Brain microvascular endothelial cell (primary cell): Measurements from ENCODE around the gene PER2.

Experiments used
- DNase-seq: peaks from one replicate; pipeline ENCODE4 v3.0.0-alpha.2; 2020
- H3K27ac ChIP-seq: fragments of 250-450 bp; sonication (Bioruptor Pico); 2 replicates; pipeline ENCODE4 v1.5.1; 2020; ENCODE audit warnings: mild to moderate bottlenecking, moderate library complexity
- H3K27me3 ChIP-seq: fragments of 250-450 bp; sonication (Bioruptor Pico); replicated peaks from 2 replicates; pipeline ENCODE4 v1.5.1; 2020; ENCODE audit warnings: mild to moderate bottlenecking
- H3K36me3 ChIP-seq: fragments of 250-450 bp; sonication (Bioruptor Pico); replicated peaks from 2 replicates; pipeline ENCODE4 v1.5.1; 2020; ENCODE audit warnings: mild to moderate bottlenecking
- H3K4me3 ChIP-seq: 2 replicates; pipeline ENCODE4 v1.5.1; 2011; ENCODE audit warnings: low read depth, mild to moderate bottlenecking, control low read depth, low read length, moderate library complexity
- CTCF ChIP-seq: IDR thresholded peaks from 2 replicates; pipeline ENCODE4 v1.5.1; 2011; ENCODE audit warnings: low read depth, mild to moderate bottlenecking, moderate library complexity, low read length, control low read depth, inconsistent platforms; ENCODE audit errors: missing control alignments
- in situ Hi-C: cut with HindIII; loops from 2 replicates; pipeline ENCODE4 v1.10.0; 2017; ENCODE audit warnings: low sequenced_read_pairs, low pct_ligation_motif_present

The PER2 gene

GRCh38 chr2:238237431-238238135 lies 50.8 kb downstream of the PER2 start:
- Histone ChIP-seq H3K36me3 (no peaks in the 10 kb centered on the region), H3K27me3 (peaks cover 4% of the 10 kb centered on the region), H3K4me3 (no peak overlapping the region), H3K27ac (no peak overlapping the region)
- in situ Hi-C loops, result no loop called here
- no peak for TF ChIP-seq CTCF
- DNase-seq, result no peak

GRCh38 chr2:238236571-238236970 lies 51.8 kb downstream of the PER2 start:
- Histone ChIP-seq H3K36me3 (no peaks in the 10 kb centered on the region), H3K27ac (no peak overlapping the region), H3K27me3 (peaks cover 4% of the 10 kb centered on the region), H3K4me3 (no peak overlapping the region)
- DNase-seq, result no peak
- in situ Hi-C loops, result no loop called here
- TF ChIP-seq CTCF, result no peak

- no peak for DNase-seq
- Histone ChIP-seq H3K27ac (no peak overlapping the region), H3K36me3 (no peaks in the 10 kb centered on the region), H3K27me3 (peaks cover 9% of the 10 kb centered on the region), H3K4me3 (no peak overlapping the region)
- no peak for TF ChIP-seq CTCF
- in situ Hi-C loops, result no loop called here
These were observed 52.6 kb downstream of the PER2 start for GRCh38 chr2:238235856-238236255.

GRCh38 chr2:238235331-238235732 lies 53.1 kb downstream of the PER2 start:
- H3K36me3 ChIP-seq, result no peaks in the 10 kb centered on the region
- no peak for TF ChIP-seq CTCF
- in situ Hi-C loops, result no loop called here
- no peak overlapping the region for H3K27ac ChIP-seq
- no peak for DNase-seq
- H3K4me3 ChIP-seq, result no peak overlapping the region
- H3K27me3 ChIP-seq, result peaks cover 9% of the 10 kb centered on the region

- Histone ChIP-seq H3K4me3 (no peak overlapping the region), H3K27ac (no peak overlapping the region), H3K27me3 (peaks cover 5% of the 10 kb centered on the region), H3K36me3 (no peaks in the 10 kb centered on the region)
- no peak for DNase-seq
- in situ Hi-C loops, result no loop called here
- TF ChIP-seq CTCF, result no peak
These were observed 54.8 kb downstream of the PER2 start for GRCh38 chr2:238233625-238234024.

GRCh38 chr2:238231809-238232208 lies 56.6 kb downstream of the PER2 start:
- no peak overlapping the region for H3K4me3 ChIP-seq
- H3K27ac ChIP-seq, result no peak overlapping the region
- in situ Hi-C loops, result no loop called here
- no peaks in the 10 kb centered on the region for H3K36me3 ChIP-seq
- DNase-seq, result no peak
- H3K27me3 ChIP-seq, result peaks cover 5% of the 10 kb centered on the region
- no peak for TF ChIP-seq CTCF
